Esophagus muscularis mucosa (tissue), 4 donors: ENCODE results near the gene SORCS2. TPM values are rescaled to one million over a fixed set of nuclear protein-coding genes. Genes with fewer than 3 reads are reported as not detected.

Source experiments
- DNase-seq: peaks from one replicate; pipeline ENCODE4 v3.0.0-alpha.2; 2017; ENCODE audit errors: extremely low spot score
- H3K27ac ChIP-seq, 4 donors: fragments of 200-600 bp; sonication (generic); replicated peaks in 1 of 4; 1 replicate in 3 of 4; 2 replicates in 1 of 4; pipeline ENCODE4 v1.5.1; 2016 to 2019; ENCODE audit warnings: mild to moderate bottlenecking in 1 of 4
- H3K27me3 ChIP-seq, 4 donors: fragments of 200-600 bp; sonication (generic); one replicate each; pipeline versions ENCODE4 v1.5.1 to v1.6.0; 2016 to 2019
- H3K36me3 ChIP-seq, 4 donors: fragments of 200-600 bp; sonication (generic); one replicate each; pipeline ENCODE4 v1.5.1; 2016 to 2019
- H3K4me1 ChIP-seq, 4 donors: fragments of 200-600 bp; sonication (generic); one replicate each; pipeline ENCODE4 v1.5.1; 2016 to 2019
- H3K4me3 ChIP-seq, 4 donors: fragments of 200-600 bp; sonication (generic); 1 replicate in 2 of 4; 2 replicates in 2 of 4; pipeline ENCODE4 v1.5.1; 2016 to 2019; ENCODE audit warnings: mild to moderate bottlenecking in 4 of 4, moderate library complexity in 1 of 4
- H3K9me3 ChIP-seq, 4 donors: fragments of 200-600 bp; sonication (generic); 1 replicate in 3 of 4; 2 replicates in 1 of 4; pipeline ENCODE4 v1.5.1; 2016 to 2019
- CTCF ChIP-seq, 3 experiments: fragments of 200-600 bp in 2 of 3; fragments of 450-650 bp in 1 of 3; sonication (generic) in 2 of 3; IDR thresholded peaks; one replicate each; pipeline ENCODE4 v1.5.1; 2017 to 2019; ENCODE audit warnings: antibody characterized with exemption in 3 of 3, mild to moderate bottlenecking in 2 of 3, moderate library complexity in 1 of 3
- EP300 ChIP-seq: sonication (generic); formaldehyde crosslinking; IDR thresholded peaks from one replicate; pipeline ENCODE4 v1.6.1; 2017; ENCODE audit warnings: antibody characterized with exemption
- POLR2A ChIP-seq: fragments of 450-650 bp; IDR thresholded peaks from one replicate; pipeline ENCODE4 v1.6.1; 2017; ENCODE audit warnings: antibody characterized with exemption, moderate library complexity, mild to moderate bottlenecking, low read depth
- POLR2AphosphoS5 ChIP-seq, 2 donors: sonication (generic); formaldehyde crosslinking; IDR thresholded peaks; one replicate each; pipeline ENCODE4 v1.6.1; 2017; ENCODE audit warnings: antibody characterized with exemption in 2 of 2
- WGBS: methylation state at CpG from one replicate; pipeline ENCODE4 v1.1.5; 2018; 5-methylcytosine and 5-hydroxymethylcytosine counted together
- intact Hi-C: fragments of 100-400 bp; cut with DNase I; formaldehyde crosslinking; loops from one replicate; pipeline ENCODE4 v1.15.1; 2023
- total RNA-seq, 4 donors: library from RNA; depleted of rRNA; stranded (reverse); fragments of >200 nt; gene quantifications; one replicate each; pipeline versions ENCODE4 v1.1.0 to v1.2.1, GENCODE V29; 2016

SORCS2 gene
- total RNA-seq, 4 donors from 2014 or later = 3.3 to 10.1 (median 4.3) TPM

- TF ChIP-seq EP300 (no peak), POLR2AphosphoS5 (IDR thresholded peaks at IDR 0.05) (no peak), POLR2A (no peak), CTCF (IDR thresholded peaks at IDR 0.05) (no peak)
Observed at GRCh38 chr4:7179158-7179557, 13.2 kb upstream of the SORCS2 start.

GRCh38 chr4:7180938-7181337 is 11.4 kb upstream of the SORCS2 start:
- H3K27me3 ChIP-seq = peaks cover 0 to 2% (median 0%) of the 10 kb centered on the region in 4 donors
- peaks cover 0 to 12% (median 4%) of the 10 kb centered on the region in 4 donors for H3K9me3 ChIP-seq
- DNase-seq = no peak
- no peaks in the 10 kb centered on the region for H3K4me1 ChIP-seq
- no peaks in the 10 kb centered on the region for H3K36me3 ChIP-seq
- WGBS = 76% methylated on average over 3 of the region's 4 CpGs
- no peak overlapping the region for H3K27ac ChIP-seq
- intact Hi-C loops = no loop called here
- H3K4me3 ChIP-seq = no peak overlapping the region
- TF ChIP-seq CTCF (IDR thresholded peaks at IDR 0.05) = no peak
- no peak for TF ChIP-seq EP300
- TF ChIP-seq POLR2AphosphoS5 (IDR thresholded peaks at IDR 0.05) = no peak
- no peak for TF ChIP-seq POLR2A

More at GRCh38 chr4:7179158-7179557, 13.2 kb upstream of the SORCS2 start:
- no peak overlapping the region for H3K4me3 ChIP-seq
- intact Hi-C loops = no loop called here
- no peak for DNase-seq
- 97% methylated on average over 1 of the region's 1 CpG for WGBS
- no peaks in the 10 kb centered on the region for H3K4me1 ChIP-seq
- no peaks in the 10 kb centered on the region for H3K36me3 ChIP-seq
- no peaks in the 10 kb centered on the region for H3K27me3 ChIP-seq
- no peak overlapping the region for H3K27ac ChIP-seq
- peaks cover 0 to 12% (median 4%) of the 10 kb centered on the region in 4 donors for H3K9me3 ChIP-seq

- Histone ChIP-seq H3K9me3 (peaks cover 0 to 12% (median 4%) of the 10 kb centered on the region in 4 donors), H3K27ac (no peak overlapping the region), H3K4me1 (no peaks in the 10 kb centered on the region), H3K36me3 (no peaks in the 10 kb centered on the region), H3K4me3 (no peak overlapping the region), H3K27me3 (peaks cover 0 to 19% (median 0%) of the 10 kb centered on the region in 4 donors)
- no peak for TF ChIP-seq CTCF (IDR thresholded peaks at IDR 0.05)
- no peak for TF ChIP-seq EP300
- no peak for TF ChIP-seq POLR2A
- TF ChIP-seq POLR2AphosphoS5 (IDR thresholded peaks at IDR 0.05) = no peak
- 89% methylated on average over 3 of the region's 3 CpGs for WGBS
- intact Hi-C loops = no loop called here
- DNase-seq = no peak
Observed at GRCh38 chr4:7182616-7183015, 9.7 kb upstream of the SORCS2 start.

GRCh38 chr4:7183161-7183560 is 9.2 kb upstream of the SORCS2 start:
- peaks cover 0 to 25% (median 0%) of the 10 kb centered on the region in 4 donors for H3K27me3 ChIP-seq
- no peaks in the 10 kb centered on the region for H3K4me1 ChIP-seq
- H3K36me3 ChIP-seq = no peaks in the 10 kb centered on the region
- H3K9me3 ChIP-seq = peaks cover 0 to 12% (median 4%) of the 10 kb centered on the region in 4 donors
- no peak for DNase-seq
- 76% methylated on average over 4 of the region's 4 CpGs for WGBS
- intact Hi-C loops = no loop called here
- TF ChIP-seq EP300 (no peak), POLR2A (no peak), POLR2AphosphoS5 (IDR thresholded peaks at IDR 0.05) (no peak), CTCF (IDR thresholded peaks at IDR 0.05) (no peak)
- H3K27ac ChIP-seq = no peak overlapping the region
- no peak overlapping the region for H3K4me3 ChIP-seq
